Upper lobe of right lung (tissue), 1 donor: ENCODE results near the gene ZIC3. TPM values are rescaled to one million over a fixed set of nuclear protein-coding genes. Genes with fewer than 3 reads are reported as not detected.
"Not testable (repeated sequence)": the region's sequence is repeated elsewhere in the genome, so short reads cannot be mapped to it uniquely, and the experiment has no call there.

ENCODE experiments used
- ATAC-seq: fragments of 200-7000 bp; cut with Tn5 transposase; one replicate; pipeline ENCODE4 v1.9.1; 2020; ENCODE audit warnings: mild to moderate bottlenecking, moderate library complexity
- DNase-seq: peaks from one replicate; pipeline ENCODE4 v3.0.0-alpha.2; 2020
- H3K27ac ChIP-seq: fragments of 200-600 bp; one replicate; pipeline ENCODE4 v1.8.0; 2022
- H3K27me3 ChIP-seq: fragments of 200-600 bp; one replicate; pipeline ENCODE4 v1.8.0; 2022; ENCODE audit warnings: mild to moderate bottlenecking
- H3K36me3 ChIP-seq: fragments of 200-600 bp; one replicate; pipeline ENCODE4 v1.8.0; 2022
- H3K4me1 ChIP-seq: fragments of 200-600 bp; one replicate; pipeline ENCODE4 v1.8.0; 2022
- H3K4me3 ChIP-seq: fragments of 200-600 bp; one replicate; pipeline ENCODE4 v1.8.0; 2022; ENCODE audit warnings: mild to moderate bottlenecking
- H3K9me3 ChIP-seq: fragments of 200-600 bp; one replicate; pipeline ENCODE4 v1.8.0; 2022
- intact Hi-C: fragments of 100-400 bp; cut with DNase I; formaldehyde crosslinking; loops from one replicate; pipeline ENCODE4 v1.11.0; 2022
- total RNA-seq: library from RNA; stranded (reverse); fragmentation: NEBNext Ultra II Directional; extraction: Animal tissue kit (Norgen Biotek cat#: 25700); gene quantifications from one replicate; pipeline ENCODE4 v1.2.1, GENCODE V29; 2021
- TF ChIP-seq, protein P1 (sequence below): fragments of 200-600 bp; IDR thresholded peaks from one replicate; pipeline ENCODE4 v1.8.0; 2022; ENCODE audit warnings: antibody characterized with exemption
- donor health status: DM: no; HTN: yes; CAD: no; lungs with severe emphysema.

The ZIC3 gene
- total RNA-seq, 1 donor from 2014 or later, result not detected

DNA sequence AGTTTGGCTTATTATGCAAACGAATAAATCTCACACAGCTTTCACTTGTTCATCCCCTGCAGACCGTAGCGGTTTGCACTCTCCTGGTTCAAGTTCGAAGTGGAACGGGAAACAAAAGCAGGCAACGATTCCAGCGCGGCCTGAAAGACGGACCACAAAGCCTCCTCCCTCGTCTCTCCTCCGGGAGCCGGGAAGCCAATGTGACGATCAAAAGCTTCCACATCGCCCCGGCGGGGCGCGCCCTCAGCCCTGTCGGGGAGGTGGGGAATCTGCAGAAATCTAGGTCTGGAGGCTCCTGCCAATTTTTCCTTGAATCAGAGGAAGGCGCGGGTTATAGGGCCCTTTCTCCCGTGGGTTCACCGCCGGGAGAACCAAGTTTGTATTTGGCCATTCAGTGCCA lies 16.9 kb upstream of the ZIC3 start:
- Histone ChIP-seq H3K27me3 (peaks cover 17% of the 10 kb centered on the region), H3K4me1 (no peaks in the 10 kb centered on the region), H3K36me3 (no peaks in the 10 kb centered on the region), H3K4me3 (no peak overlapping the region), H3K27ac (no peak overlapping the region), H3K9me3 (no peaks in the 10 kb centered on the region)
- ATAC-seq (no peak), DNase-seq (no peak)
- intact Hi-C loops, result no loop called here
- TF ChIP-seq, protein P1, sequence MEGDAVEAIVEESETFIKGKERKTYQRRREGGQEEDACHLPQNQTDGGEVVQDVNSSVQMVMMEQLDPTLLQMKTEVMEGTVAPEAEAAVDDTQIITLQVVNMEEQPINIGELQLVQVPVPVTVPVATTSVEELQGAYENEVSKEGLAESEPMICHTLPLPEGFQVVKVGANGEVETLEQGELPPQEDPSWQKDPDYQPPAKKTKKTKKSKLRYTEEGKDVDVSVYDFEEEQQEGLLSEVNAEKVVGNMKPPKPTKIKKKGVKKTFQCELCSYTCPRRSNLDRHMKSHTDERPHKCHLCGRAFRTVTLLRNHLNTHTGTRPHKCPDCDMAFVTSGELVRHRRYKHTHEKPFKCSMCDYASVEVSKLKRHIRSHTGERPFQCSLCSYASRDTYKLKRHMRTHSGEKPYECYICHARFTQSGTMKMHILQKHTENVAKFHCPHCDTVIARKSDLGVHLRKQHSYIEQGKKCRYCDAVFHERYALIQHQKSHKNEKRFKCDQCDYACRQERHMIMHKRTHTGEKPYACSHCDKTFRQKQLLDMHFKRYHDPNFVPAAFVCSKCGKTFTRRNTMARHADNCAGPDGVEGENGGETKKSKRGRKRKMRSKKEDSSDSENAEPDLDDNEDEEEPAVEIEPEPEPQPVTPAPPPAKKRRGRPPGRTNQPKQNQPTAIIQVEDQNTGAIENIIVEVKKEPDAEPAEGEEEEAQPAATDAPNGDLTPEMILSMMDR, result no peak

GRCh38 chrX:137549851-137550664 lies 15.9 kb upstream of the ZIC3 start:
- intact Hi-C loops, result no loop called here
- Histone ChIP-seq H3K27me3 (peaks cover 17% of the 10 kb centered on the region), H3K27ac (no peak overlapping the region), H3K9me3 (no peaks in the 10 kb centered on the region), H3K36me3 (no peaks in the 10 kb centered on the region), H3K4me1 (no peaks in the 10 kb centered on the region), H3K4me3 (no peak overlapping the region)
- no peak for ATAC-seq
- no peak for DNase-seq
- TF ChIP-seq, protein P1, result no peak

DNA sequence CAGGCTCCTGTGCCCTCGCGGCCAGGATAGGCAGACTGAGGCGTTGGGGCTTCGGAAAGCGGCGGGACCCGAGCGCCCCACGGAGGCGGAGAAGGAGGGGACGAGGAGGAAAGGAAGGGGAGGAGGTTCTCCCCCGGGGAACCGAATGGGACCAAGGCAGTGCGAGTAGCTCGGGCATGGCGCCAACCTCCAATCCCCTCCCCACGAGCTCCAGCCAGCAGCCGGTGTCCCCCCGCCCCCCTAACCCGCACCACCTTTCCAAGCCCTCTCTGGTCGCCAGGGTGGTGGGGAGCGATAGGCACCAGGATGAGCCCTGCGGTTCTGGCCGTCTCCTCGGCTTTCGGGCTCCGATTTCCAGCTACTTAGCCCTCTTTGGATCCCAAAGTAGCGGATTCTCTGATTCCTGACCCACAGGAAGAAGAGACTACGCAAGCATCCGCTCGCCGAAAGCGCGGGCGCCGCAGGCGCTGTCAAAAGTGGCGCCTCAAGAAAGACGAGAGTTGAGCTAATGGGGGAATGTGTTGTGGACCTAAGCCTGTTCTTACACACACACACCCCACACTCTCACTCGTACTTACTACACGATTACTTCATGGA lies 15.2 kb upstream of the ZIC3 start:
- H3K27ac ChIP-seq, result no peak overlapping the region
- no peaks in the 10 kb centered on the region for H3K9me3 ChIP-seq
- no peaks in the 10 kb centered on the region for H3K4me1 ChIP-seq
- no peaks in the 10 kb centered on the region for H3K36me3 ChIP-seq
- intact Hi-C loops, result no loop called here
- peaks cover 17% of the 10 kb centered on the region for H3K27me3 ChIP-seq
- ATAC-seq, result no peak
- H3K4me3 ChIP-seq, result no peak overlapping the region
- TF ChIP-seq, protein P1, result no peak
- no peak for DNase-seq

DNA sequence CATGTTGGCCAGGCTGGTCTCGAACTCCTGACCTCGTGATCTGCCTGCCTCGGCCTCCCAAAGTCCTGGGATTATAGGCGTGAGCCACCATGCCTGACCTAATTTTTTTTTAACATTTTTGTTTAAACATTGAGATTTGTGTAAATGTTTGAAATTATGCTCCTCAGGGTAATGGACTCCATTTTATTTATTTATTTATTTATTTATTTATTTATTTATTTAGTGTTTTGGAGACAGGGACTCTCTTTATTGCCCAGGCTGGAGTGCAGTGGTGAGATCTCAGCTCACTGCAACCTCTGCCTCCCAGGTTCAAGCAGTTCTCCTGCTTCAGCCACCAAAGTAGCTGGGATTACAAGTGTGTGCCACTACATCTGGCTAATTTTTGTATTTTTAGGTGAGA lies 13.8 kb upstream of the ZIC3 start:
- H3K9me3 ChIP-seq, H3K36me3 ChIP-seq, H3K4me1 ChIP-seq, H3K4me3 ChIP-seq, DNase-seq, ATAC-seq, H3K27ac ChIP-seq, intact Hi-C loops: not testable (repeated sequence)
- H3K27me3 ChIP-seq, result peaks cover 16% of the 10 kb centered on the region

DNA sequence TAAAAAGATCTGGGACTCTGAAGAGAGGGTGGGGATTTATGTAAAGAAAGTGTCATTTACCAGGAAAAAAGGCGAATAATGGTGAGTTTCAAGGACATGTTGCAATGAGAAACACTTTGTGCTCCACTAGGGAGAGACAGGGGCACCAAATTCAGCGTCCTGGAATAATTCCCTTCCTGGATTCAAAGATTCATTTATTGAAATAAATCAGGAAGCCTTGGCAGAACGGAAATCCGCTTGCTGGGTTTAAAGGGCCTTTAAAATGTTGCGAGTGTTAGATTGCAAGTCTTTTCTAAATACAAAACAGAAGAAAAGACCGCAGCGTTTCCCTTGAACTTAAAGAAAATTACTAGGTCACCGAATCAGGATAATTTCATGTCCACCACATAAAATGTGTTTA lies 3.8 kb upstream of the ZIC3 start:
- intact Hi-C loops, result no loop called here
- H3K4me3 ChIP-seq, result no peak overlapping the region
- H3K27me3 ChIP-seq, result peaks cover 13% of the 10 kb centered on the region
- no peak for ATAC-seq
- no peaks in the 10 kb centered on the region for H3K9me3 ChIP-seq
- H3K27ac ChIP-seq, result no peak overlapping the region
- no peak for DNase-seq
- TF ChIP-seq, protein P1, result no peak
- H3K36me3 ChIP-seq, result no peaks in the 10 kb centered on the region
- H3K4me1 ChIP-seq, result no peaks in the 10 kb centered on the region
